ENCODE data around the gene HUS1B. TPM values are rescaled to one million over a fixed set of nuclear protein-coding genes. Genes with fewer than 3 reads are reported as not detected.
A peak's percentile ranks its signal among the peaks of the same experiment; 100 is the strongest.

Gene HUS1B
- total RNA-seq, 1 experiment from 2014 or later = 3.1 TPM

- Histone ChIP-seq H3K27me3 (ENCODE audit: low read length) (no peaks in the 10 kb centered on the region), H2AFZ (ENCODE audit: low read length) (no peak overlapping the region), H3K4me1 (ENCODE audit: insufficient read depth, low read length) (no peaks in the 10 kb centered on the region; the same call in 1 of the 2 replicates), H3K79me2 (ENCODE audit: low read length) (no peaks in the 10 kb centered on the region), H4K20me1 (ENCODE audit: low read length) (no peaks in the 10 kb centered on the region), H3K9me2 (replicated peaks; ENCODE audit: low read length) (no peaks in the 10 kb centered on the region), H3F3A (ENCODE audit: low read length, unreplicated experiment) (no peaks in the 10 kb centered on the region), H3K36me3 (ENCODE audit: low read depth, low read length) (peaks cover 3% of the 10 kb centered on the region; the same call in 1 of the 2 replicates), H3K9me3 (ENCODE audit: low read length) (no peaks in the 10 kb centered on the region), H3K9ac (ENCODE audit: low read length) (no peak overlapping the region), H3K4me3 (ENCODE audit: low read length) (no peak overlapping the region), H3K27ac (ENCODE audit: low read length) (no peak overlapping the region), H3K4me2 (ENCODE audit: low read length) (no peak overlapping the region)
- ATAC-seq = peak; percentile 40; the same call in 1 of the 2 replicates
- TF ChIP-seq CTCF (conservative IDR thresholded peaks at IDR 0.05; ENCODE audit: low read depth, low read length) (peak; percentile 39; the same call in 1 of the 2 replicates), EZH2 (IDR thresholded peaks at IDR 0.05; ENCODE audit: low read length, unreplicated experiment) (no peak)
- ChIA-PET CTCF (interaction anchor here (0.5 to 0.6 kb wide), 2 partner anchors 97 to 288 kb away, joined by 3 to 5 read pairs; no protein-coding TSS in a partner anchor), POLR2A (ENCODE audit: unreplicated experiment) (no interaction called here)
- peak; percentile 9 for DNase-seq
- intact Hi-C loops (cut with micrococcal nuclease) = no loop called here
- no TSS peak for BruUV-seq (replicated peaks)
Observed at GRCh38 chr6:624979-625378, 31.9 kb downstream of the HUS1B start.

- Histone ChIP-seq H3K27me3 (ENCODE audit: low read length) (no peaks in the 10 kb centered on the region), H2AFZ (ENCODE audit: low read length) (no peak overlapping the region), H3F3A (ENCODE audit: low read length, unreplicated experiment) (no peaks in the 10 kb centered on the region), H3K9me3 (ENCODE audit: low read length) (no peaks in the 10 kb centered on the region), H3K79me2 (ENCODE audit: low read length) (no peaks in the 10 kb centered on the region), H3K9ac (ENCODE audit: low read length) (no peak overlapping the region), H4K20me1 (ENCODE audit: low read length) (no peaks in the 10 kb centered on the region), H3K9me2 (replicated peaks; ENCODE audit: low read length) (no peaks in the 10 kb centered on the region), H3K4me3 (ENCODE audit: low read length) (no peak overlapping the region), H3K4me2 (ENCODE audit: low read length) (no peak overlapping the region), H3K36me3 (ENCODE audit: low read depth, low read length) (peaks cover 3% of the 10 kb centered on the region; the same call in 1 of the 2 replicates), H3K27ac (ENCODE audit: low read length) (no peak overlapping the region), H3K4me1 (ENCODE audit: insufficient read depth, low read length) (peaks cover 3% of the 10 kb centered on the region; the same call in 1 of the 2 replicates)
- no TSS peak for BruUV-seq (replicated peaks)
- DNase-seq (no peak), ATAC-seq (no peak)
- CTCF ChIA-PET = interaction anchor here (0.7 kb wide), 1 partner anchor 173 kb away, joined by 4 read pairs; no protein-coding TSS in a partner anchor
- POLR2A ChIA-PET (ENCODE audit: unreplicated experiment) = no interaction called here
- intact Hi-C loops (cut with micrococcal nuclease) = no loop called here
- no peak for TF ChIP-seq EZH2 (IDR thresholded peaks at IDR 0.05; ENCODE audit: low read length, unreplicated experiment)
Observed at GRCh38 chr6:622462-622861, 34.4 kb downstream of the HUS1B start.

GRCh38 chr6:621931-622330 lies 35.0 kb downstream of the HUS1B start:
- H3K36me3 ChIP-seq (ENCODE audit: low read depth, low read length) = peaks cover 3% of the 10 kb centered on the region; the same call in 1 of the 2 replicates
- no peak overlapping the region for H3K27ac ChIP-seq (ENCODE audit: low read length)
- no TSS peak for BruUV-seq (replicated peaks)
- H3K9me2 ChIP-seq (replicated peaks; ENCODE audit: low read length) = no peaks in the 10 kb centered on the region
- no peaks in the 10 kb centered on the region for H3K79me2 ChIP-seq (ENCODE audit: low read length)
- peaks cover 8% of the 10 kb centered on the region; the same call in 1 of the 2 replicates for H3K4me1 ChIP-seq (ENCODE audit: insufficient read depth, low read length)
- intact Hi-C loops (cut with micrococcal nuclease) = no loop called here
- H3F3A ChIP-seq (ENCODE audit: low read length, unreplicated experiment) = no peaks in the 10 kb centered on the region
- no peak for DNase-seq
- H3K9ac ChIP-seq (ENCODE audit: low read length) = no peak overlapping the region
- no peaks in the 10 kb centered on the region for H3K27me3 ChIP-seq (ENCODE audit: low read length)
- H3K4me2 ChIP-seq (ENCODE audit: low read length) = no peak overlapping the region
- POLR2A ChIA-PET (ENCODE audit: unreplicated experiment) = no interaction called here
- H4K20me1 ChIP-seq (ENCODE audit: low read length) = no peaks in the 10 kb centered on the region
- H3K4me3 ChIP-seq (ENCODE audit: low read length) = no peak overlapping the region
- no peak overlapping the region for H2AFZ ChIP-seq (ENCODE audit: low read length)
- ATAC-seq = no peak
- no peak for TF ChIP-seq CTCF (conservative IDR thresholded peaks at IDR 0.05; ENCODE audit: low read depth, low read length)
- TF ChIP-seq EZH2 (IDR thresholded peaks at IDR 0.05; ENCODE audit: low read length, unreplicated experiment) = no peak
- TF ChIP-seq EZH2phosphoT487 (IDR thresholded peaks at IDR 0.05; ENCODE audit: borderline replicate concordance, low read length) = no peak
- H3K9me3 ChIP-seq (ENCODE audit: low read length) = no peaks in the 10 kb centered on the region
- CTCF ChIA-PET = interaction anchor here (0.7 kb wide), 1 partner anchor 174 kb away, joined by 4 read pairs; no protein-coding TSS in a partner anchor

Data from PC-3 (cell line).